ENCODE data around the gene MAP7.
"Not testable (repeated sequence)": the region's sequence is repeated elsewhere in the genome, so short reads cannot be mapped to it uniquely, and the experiment has no call there.

Gene MAP7

GRCh38 chr6:136411453-136412354 lies 138.5 kb downstream of the MAP7 start:
- DNase-seq = no peak

DNA sequence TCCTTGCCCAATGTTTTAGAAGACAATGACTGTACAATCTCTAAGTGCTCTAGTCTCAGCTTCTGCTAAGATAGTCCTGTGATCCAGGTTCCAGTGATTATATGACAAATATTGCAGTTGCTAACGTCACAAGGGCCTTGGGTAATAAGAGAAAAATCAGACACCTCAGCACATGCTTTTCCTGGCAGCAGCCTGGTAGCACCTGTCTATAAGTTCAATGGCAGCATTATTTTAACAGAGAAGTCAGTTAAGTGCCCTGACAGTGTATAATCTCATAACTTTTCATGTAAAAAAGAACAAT lies 139.2 kb downstream of the MAP7 start:
- DNase-seq = no peak

GRCh38 chr6:136410201-136411024 lies 139.8 kb downstream of the MAP7 start:
- DNase-seq = no peak

DNA sequence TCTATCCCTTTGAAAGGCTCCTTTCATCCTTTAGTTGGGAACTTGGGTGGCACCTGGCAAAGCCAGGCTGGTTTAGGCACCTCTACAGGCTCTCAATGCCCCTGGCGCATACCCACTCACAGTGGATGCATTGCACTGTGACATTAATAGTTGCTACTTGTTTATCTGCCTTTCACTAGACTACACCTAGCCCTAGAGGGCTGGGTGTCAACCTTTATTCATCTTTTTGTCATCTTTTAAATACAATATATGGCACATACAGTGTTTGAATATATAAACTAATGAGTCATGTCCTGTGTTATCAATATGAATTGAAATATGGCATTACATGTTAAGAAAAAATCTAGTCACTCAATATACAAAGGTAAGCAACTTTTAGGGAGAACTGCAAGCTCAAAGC lies 140.6 kb downstream of the MAP7 start:
- DNase-seq = no peak

- no peak for DNase-seq
Measured at GRCh38 chr6:136408204-136408603, 142.0 kb downstream of the MAP7 start.

- DNase-seq = no peak
Measured at GRCh38 chr6:136405420-136406029, 144.7 kb downstream of the MAP7 start.

DNA sequence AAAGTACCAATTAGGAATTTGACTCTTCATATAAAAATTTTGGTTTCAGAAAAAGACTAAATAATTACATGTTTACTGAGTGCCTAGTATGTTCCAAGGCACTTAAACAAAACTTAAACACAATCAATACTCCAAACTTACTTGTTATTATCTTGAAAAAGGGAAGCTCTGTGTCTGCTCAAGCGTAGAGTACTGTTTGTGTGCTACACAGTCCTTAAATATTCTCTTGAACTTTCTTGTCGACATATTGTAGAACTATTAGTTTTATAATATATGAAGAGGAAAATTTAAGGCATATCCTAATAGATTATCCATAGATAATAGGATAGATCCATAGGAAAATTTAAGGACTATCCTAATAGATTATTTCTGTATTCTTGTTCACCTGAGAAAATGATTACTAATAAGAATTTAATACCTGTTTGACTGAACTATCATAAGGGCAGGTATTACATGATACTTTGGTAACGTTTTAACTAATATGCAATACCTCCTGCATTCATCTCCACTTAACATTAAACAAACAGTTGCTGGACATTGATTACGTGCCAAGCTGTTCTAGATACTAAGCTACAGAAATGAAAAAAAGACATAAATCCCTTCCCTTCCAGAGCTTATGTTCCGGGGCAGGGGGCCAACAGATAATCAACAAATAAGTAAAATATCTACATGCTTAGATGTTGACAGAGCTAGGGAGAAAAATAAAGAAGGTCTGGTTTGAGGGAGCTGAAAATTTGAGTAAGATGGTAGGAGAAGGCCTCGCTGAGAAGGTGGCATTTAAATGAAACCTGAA lies 145.4 kb downstream of the MAP7 start:
- no peak for DNase-seq

DNA sequence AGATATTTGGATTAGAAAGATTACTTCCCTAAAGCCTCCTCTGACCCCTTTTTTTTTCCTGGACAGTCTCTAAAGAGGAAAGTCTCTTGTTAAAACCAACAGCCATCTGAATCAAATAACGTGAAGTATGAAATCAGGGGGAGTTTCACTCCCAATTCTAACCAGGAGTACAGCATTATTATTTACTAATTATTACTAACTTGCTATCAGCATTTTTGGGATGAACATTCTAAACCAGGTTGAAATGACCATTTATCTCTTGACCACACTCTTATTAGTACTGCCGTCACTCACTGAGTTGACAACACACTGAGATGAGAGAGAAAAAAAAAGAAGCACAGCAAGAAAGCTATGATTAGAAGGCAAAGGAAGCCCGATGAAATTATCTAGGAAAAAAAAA lies 146.2 kb downstream of the MAP7 start:
- no peak for DNase-seq

- no peak for DNase-seq
Measured at GRCh38 chr6:136403110-136403980, 146.9 kb downstream of the MAP7 start.

DNA sequence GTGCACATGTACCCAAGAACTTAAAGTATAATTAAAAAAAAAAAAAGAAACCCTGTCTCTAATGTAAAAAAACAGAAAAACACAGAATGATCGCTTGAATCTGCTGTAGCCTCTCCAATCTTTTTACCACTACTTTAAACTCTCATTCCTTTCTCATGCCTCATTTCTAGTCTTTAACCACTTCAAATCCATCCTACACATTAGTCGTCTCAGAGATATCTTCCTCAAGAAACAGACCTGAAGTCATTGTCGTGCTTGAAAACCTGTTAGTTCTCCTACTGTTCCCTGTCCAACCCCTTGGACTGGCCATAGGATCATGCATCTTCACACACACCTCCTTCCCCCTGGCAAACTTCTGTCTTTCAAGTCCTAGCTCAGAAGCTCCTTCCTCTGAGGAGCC lies 148.5 kb downstream of the MAP7 start:
- DNase-seq = no peak

- not testable (repeated sequence) for DNase-seq
Measured at GRCh38 chr6:136401236-136401635, 149.0 kb downstream of the MAP7 start.

DNA sequence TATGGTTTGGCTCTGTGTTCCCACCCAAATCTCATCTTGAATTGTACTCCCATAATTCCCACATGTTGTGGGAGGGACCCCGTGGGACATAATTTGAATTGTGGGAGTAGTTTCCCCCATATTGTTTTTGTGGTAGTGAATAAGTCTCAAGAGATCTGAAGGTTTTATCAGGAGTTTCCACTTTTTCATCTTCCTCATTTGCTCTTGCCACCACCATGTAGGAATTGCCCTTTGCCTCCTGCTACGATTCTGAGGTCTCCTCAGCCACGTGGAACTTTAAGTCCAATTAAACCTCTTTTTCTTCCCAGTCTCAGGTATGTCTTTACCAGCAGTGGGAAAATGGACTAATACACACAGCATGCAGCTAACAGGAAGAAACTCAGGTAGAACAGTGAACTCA lies 151.8 kb downstream of the MAP7 start:
- no peak for DNase-seq

GRCh38 chr6:136396908-136397307 lies 153.3 kb downstream of the MAP7 start:
- DNase-seq = no peak

- not testable (repeated sequence) for DNase-seq
Measured at GRCh38 chr6:136390959-136391358, 159.3 kb downstream of the MAP7 start.

GRCh38 chr6:136387316-136387715 lies 162.9 kb downstream of the MAP7 start:
- DNase-seq = no peak

- DNase-seq = no peak
Measured at GRCh38 chr6:136383268-136383937, 166.8 kb downstream of the MAP7 start.

DNA sequence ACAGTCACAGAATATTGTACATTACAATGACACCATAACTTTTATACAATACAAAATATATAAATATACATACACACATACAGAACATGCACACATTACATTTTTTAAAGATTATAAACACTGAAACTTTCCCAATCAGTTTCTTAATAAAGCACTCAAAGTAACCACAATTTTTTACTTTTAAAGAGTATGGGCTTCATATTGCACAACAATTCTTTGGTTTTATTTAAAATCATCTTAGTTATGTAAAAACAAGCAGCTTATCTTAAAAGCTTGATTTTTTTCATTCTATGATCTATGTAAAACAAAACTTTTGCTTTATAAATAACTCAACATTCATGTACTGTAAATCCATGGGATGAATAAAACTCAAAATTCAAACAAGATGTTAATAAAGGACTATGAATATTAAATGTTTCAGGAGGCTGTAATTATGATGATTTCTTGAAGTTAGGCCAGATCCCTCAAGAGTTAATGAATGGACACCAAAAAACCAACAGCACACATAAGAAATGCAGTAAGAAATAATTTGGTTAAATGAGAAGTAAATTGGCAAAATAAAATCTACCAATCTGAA lies 167.5 kb downstream of the MAP7 start:
- DNase-seq = no peak

- no peak for DNase-seq
Measured at GRCh38 chr6:136378888-136379287, 171.3 kb downstream of the MAP7 start.

DNA sequence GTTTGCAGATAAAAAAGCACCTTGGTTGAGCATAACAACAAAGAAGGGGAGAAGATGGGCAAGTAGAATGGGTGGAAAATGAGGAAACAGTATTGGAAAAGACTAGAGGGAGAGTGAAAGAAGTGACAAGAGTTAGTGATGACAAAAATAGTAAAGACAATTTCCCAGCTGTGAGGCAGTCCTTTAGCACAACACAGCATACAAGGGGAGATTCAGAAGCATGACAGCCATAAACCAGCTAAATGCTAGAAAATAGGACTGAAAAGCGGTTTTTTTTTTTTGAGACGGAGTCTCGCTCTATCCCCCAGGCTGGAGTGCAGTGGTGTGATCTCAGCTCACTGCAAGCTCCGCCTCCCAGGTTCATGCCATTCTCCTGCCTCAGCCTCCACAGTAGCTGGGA lies 174.4 kb downstream of the MAP7 start:
- DNase-seq = not testable (repeated sequence)

DNA sequence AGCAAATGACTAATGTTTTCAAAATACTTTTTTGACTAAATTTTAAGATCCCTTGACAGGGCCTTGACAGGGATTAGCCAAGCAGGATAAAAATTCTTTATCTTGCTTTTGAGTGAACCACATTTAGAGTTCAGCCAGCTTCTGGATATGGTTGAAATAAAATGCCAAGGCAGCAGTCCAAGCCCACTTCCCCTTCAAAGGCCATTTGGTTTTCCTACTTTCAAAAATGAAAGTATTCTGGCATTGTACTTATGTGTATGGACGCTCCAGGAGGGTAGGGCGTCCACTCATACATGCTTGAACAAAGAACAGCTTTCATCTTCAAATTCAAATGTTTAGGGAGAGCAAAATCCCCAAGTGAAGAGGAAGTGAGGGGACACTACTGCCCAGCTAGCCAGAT lies 178.3 kb downstream of the MAP7 start:
- DNase-seq = no peak

All from NCI-H2029 (cell line).